GM12878 (cell line): ENCODE measurements around the gene RBX1. TPM values are rescaled to one million over a fixed set of nuclear protein-coding genes. Genes with fewer than 3 reads are reported as not detected.

Source experiments
- ATAC-seq: fragments of 200-7000 bp; cut with Tn5 transposase; 3 replicates; pipeline ENCODE4 v1.9.1; 2020; ENCODE audit warnings: mild to moderate bottlenecking, moderate library complexity
- BruUV-seq: library from RNA; stranded (reverse); fragments of 400-500 nt; replicated peaks from 2 replicates; lab custom pipeline; 2021; lab: Mats Ljungman, UMichigan
- CTCF ChIA-PET: fragments of 300-600 bp; sonication (Branson Sonifier 250); formaldehyde crosslinking; extraction: SDS; loops from one replicate; lab custom pipeline; 2021; ENCODE audit warnings: inconsistent platforms; lab: Yijun Ruan, JAX
- POLR2A ChIA-PET: fragments of 350-600 bp; formaldehyde crosslinking; extraction: SDS; loops from one replicate; lab custom pipeline; 2021; ENCODE audit warnings: inconsistent platforms; lab: Charles Lee
- RAD21 ChIA-PET: fragments of 300-600 bp; sonication (Branson Sonifier 250); formaldehyde crosslinking; loops from one replicate; lab custom pipeline; 2023; ENCODE audit warnings: antibody characterized with exemption; ENCODE audit not compliant: unreplicated experiment; lab: Charles Lee
- SMC1A ChIA-PET: fragments of 300-600 bp; sonication (Branson Sonifier 250); formaldehyde crosslinking; loops from one replicate; lab custom pipeline; 2023; ENCODE audit not compliant: unreplicated experiment, uncharacterized antibody; lab: Charles Lee
- DNase-seq: peaks from one replicate; pipeline ENCODE4 v3.0.0-alpha.2; 2011; ENCODE audit warnings: low read depth, low spot score
- FAIRE-seq: peaks from 3 replicates; lab custom pipeline; 2011; peaks lifted over from hg19 to GRCh38; lab: Jason Lieb, UNC
- H2AFZ ChIP-seq: 2 replicates; pipeline ENCODE4 v1.6.0; 2011; ENCODE audit warnings: low read depth, low read length, control low read depth; ENCODE audit not compliant: control insufficient read depth
- H3K27ac ChIP-seq: 2 replicates; pipeline ENCODE4 v1.5.1; 2011; ENCODE audit warnings: control low read depth; ENCODE audit not compliant: control insufficient read depth, insufficient read depth
- H3K27me3 ChIP-seq, 2 experiments: replicated peaks in 1 of 2; 2 replicates each; pipeline versions ENCODE4 v1.6.0 to v1.6.1; 2011; ENCODE audit warnings: low read length in 1 of 2; ENCODE audit not compliant: control insufficient read depth in 2 of 2, insufficient read depth in 2 of 2
- H3K36me3 ChIP-seq, 2 experiments: 2 replicates each; pipeline ENCODE4 v1.5.1; 2011; ENCODE audit warnings: low read length in 1 of 2; ENCODE audit not compliant: control insufficient read depth in 2 of 2, insufficient read depth in 2 of 2
- H3K4me1 ChIP-seq: 2 replicates; pipeline ENCODE4 v1.6.1; 2011; ENCODE audit warnings: mild to moderate bottlenecking, low read length, moderate library complexity, mixed read lengths; ENCODE audit not compliant: control insufficient read depth, insufficient read depth
- H3K4me2 ChIP-seq: 2 replicates; pipeline ENCODE4 v1.6.0; 2011; ENCODE audit warnings: control low read depth; ENCODE audit not compliant: control insufficient read depth, insufficient read depth
- H3K4me3 ChIP-seq: fragments of 200-600 bp; sonication (generic); 2 replicates; pipeline ENCODE4 v1.5.1; 2016
- H3K79me2 ChIP-seq: 2 replicates; pipeline ENCODE4 v1.6.0; 2011; ENCODE audit warnings: low read length; ENCODE audit not compliant: control insufficient read depth, insufficient read depth
- H3K9ac ChIP-seq: 2 replicates; pipeline ENCODE4 v1.8.0; 2011; ENCODE audit warnings: low read length, control low read depth, mixed read lengths; ENCODE audit not compliant: control insufficient read depth, insufficient read depth
- H3K9me3 ChIP-seq: replicated peaks from 3 replicates; pipeline ENCODE4 v1.5.1; 2011; ENCODE audit warnings: mild to moderate bottlenecking, low read length; ENCODE audit not compliant: control insufficient read depth, insufficient read depth
- H4K20me1 ChIP-seq: 2 replicates; pipeline ENCODE4 v1.6.0; 2011; ENCODE audit not compliant: control insufficient read depth, insufficient read depth
- E2F8 ChIP-seq: fragments of 450-650 bp; IDR thresholded peaks from 2 replicates; pipeline ENCODE4 v1.6.1; 2018; ENCODE audit warnings: mild to moderate bottlenecking, low read depth, moderate library complexity; ENCODE audit not compliant: partially characterized antibody
- ELK1 ChIP-seq: IDR thresholded peaks from 2 replicates; pipeline ENCODE4 v1.6.1; 2012; ENCODE audit warnings: low read depth, low read length, improper control_type of control experiment
- FOXM1 ChIP-seq: IDR thresholded peaks from 2 replicates; pipeline ENCODE4 v1.6.1; 2012; ENCODE audit warnings: low read depth, mild to moderate bottlenecking, inconsistent platforms, low read length, moderate library complexity
- MTA2 ChIP-seq: fragments of 450-650 bp; IDR thresholded peaks from 2 replicates; pipeline ENCODE4 v1.6.1; 2016; ENCODE audit warnings: low read depth, mild to moderate bottlenecking, moderate library complexity
- POLR2AphosphoS5 ChIP-seq: IDR thresholded peaks from 2 replicates; pipeline ENCODE4 v1.6.1; 2011; ENCODE audit warnings: mild to moderate bottlenecking, low read length, inconsistent platforms
- RFX5 ChIP-seq: IDR thresholded peaks from 2 replicates; pipeline ENCODE4 v1.6.1; 2011; ENCODE audit warnings: low read depth, low read length, improper control_type of control experiment
- SKIL ChIP-seq: fragments of 450-650 bp; IDR thresholded peaks from 2 replicates; pipeline ENCODE4 v1.6.1; 2017; ENCODE audit warnings: mild to moderate bottlenecking, low read depth, inconsistent platforms; ENCODE audit not compliant: poor library complexity, severe bottlenecking
- SPI1 ChIP-seq: IDR thresholded peaks from 2 replicates; pipeline ENCODE4 v1.6.1; 2011; ENCODE audit warnings: low read depth, mild to moderate bottlenecking, low read length, moderate library complexity, borderline replicate concordance; ENCODE audit not compliant: insufficient read depth
- SREBF2 ChIP-seq: IDR thresholded peaks from 2 replicates; pipeline ENCODE4 v1.6.1; 2012; ENCODE audit warnings: mild to moderate bottlenecking, low read length
- ZNF24 ChIP-seq: fragments of 450-650 bp; IDR thresholded peaks from 2 replicates; pipeline ENCODE4 v1.6.1; 2017; ENCODE audit warnings: antibody characterized with exemption, mild to moderate bottlenecking
- WGBS: methylation state at CpG from one replicate; pipeline ENCODE4 v1.1.6; 2016; ENCODE audit warnings: low lambda C conversion rate; ENCODE audit not compliant: insufficient replicate concordance, insufficient coverage; ENCODE audit errors: missing lambda C conversion rate; 5-methylcytosine and 5-hydroxymethylcytosine counted together
- in situ Hi-C: fragments of 300-500 bp; cut with MboI; formaldehyde crosslinking; loops from 9 replicates; pipeline ENCODE4 v1.14.3; 2018; ENCODE audit warnings: mixed read lengths
- intact Hi-C: fragments of 100-400 bp; cut with micrococcal nuclease; formaldehyde crosslinking; loops from one replicate; pipeline ENCODE4 v1.14.2; 2022; ENCODE audit not compliant: unreplicated experiment
- polyA plus RNA-seq, 11 experiments: library from polyadenylated mRNA; depleted of rRNA in 4 of 11; unstranded in 6 of 11; stranded (reverse) in 5 of 11; fragments of >200 nt; fragmentation: Nextera tagmentation in 4 of 11; fragmentation: Illumina TruSeq in 1 of 11; extraction: Ambion mirVana in 4 of 11; extraction: Trizol in 1 of 11; gene quantifications; 1 replicate in 1 of 11; 2 replicates in 10 of 11; pipeline versions ENCODE4 v1.2.1 to v1.2.3, GENCODE V29; 2011 to 2016; ENCODE audit warnings: inconsistent platforms in 2 of 11, missing spikeins in 2 of 11, low read depth in 1 of 11
- total RNA-seq, 4 experiments: library from RNA; depleted of rRNA in 3 of 4; stranded (reverse); fragments of >200 nt in 3 of 4; fragmentation: Illumina TruSeq in 1 of 4; extraction: Trizol in 1 of 4; gene quantifications; 2 replicates each; pipeline versions ENCODE4 v1.2.1 to v1.2.3, GENCODE V29; 2013 to 2021

The RBX1 gene
- total and polyA plus RNA-seq, 10 of the 15 experiments (the other 5 are each of a cell fraction or from before 2014, with no cell fraction given), result 71.2 to 468 (median 184) TPM

GRCh38 chr22:40955571-40955970 is 4.4 kb downstream of the RBX1 start:
- H4K20me1 ChIP-seq, result no peaks in the 10 kb centered on the region
- H3K4me2 ChIP-seq, result no peak overlapping the region
- TF ChIP-seq SKIL (no peak), SREBF2 (no peak), MTA2 (no peak), ELK1 (no peak), FOXM1 (no peak), POLR2AphosphoS5 (no peak), RFX5 (no peak), E2F8 (no peak), SPI1 (no peak), ZNF24 (no peak)
- WGBS, result 98% methylated on average over 3 of the region's 3 CpGs
- ChIA-PET RAD21 (no interaction called here), SMC1A (interaction anchor here (1.0 kb wide), 1 partner anchor 33 kb away, joined by 3 read pairs; no protein-coding TSS in a partner anchor), POLR2A (interaction anchor here (0.5 kb wide), 1 partner anchor 1955 kb away, joined by 4 read pairs; no protein-coding TSS in a partner anchor), CTCF (interaction anchor here (1.0 to 1.2 kb wide), 3 partner anchors 16 to 66 kb away, joined by 3 read pairs; no protein-coding TSS in a partner anchor)
- FAIRE-seq (no peak), DNase-seq (no peak), ATAC-seq (no peak)
- in situ Hi-C loops (no loop called here), intact Hi-C loops (no loop called here)
- H3K79me2 ChIP-seq, result peaks cover 43% of the 10 kb centered on the region
- no peak overlapping the region for H3K27ac ChIP-seq
- no peak overlapping the region for H3K4me3 ChIP-seq
- no peak overlapping the region for H3K9ac ChIP-seq
- no peak overlapping the region for H2AFZ ChIP-seq
- no peaks in the 10 kb centered on the region for H3K27me3 ChIP-seq
- no peaks in the 10 kb centered on the region for H3K4me1 ChIP-seq
- peaks cover 0 to 23% of the 10 kb centered on the region in 2 experiments; a peak in 3 of 4 replicates for H3K36me3 ChIP-seq
- H3K9me3 ChIP-seq, result no peaks in the 10 kb centered on the region
- BruUV-seq, result no TSS peak
